Posterior vena cava (tissue), 2 donors: ENCODE results near the gene JAKMIP3. TPM values are rescaled to one million over a fixed set of nuclear protein-coding genes. Genes with fewer than 3 reads are reported as not detected.

ENCODE experiments used
- DNase-seq: peaks from one replicate; pipeline ENCODE4 v3.0.0-alpha.2; 2020; ENCODE audit warnings: low spot score
- intact Hi-C, 2 donors: fragments of 100-400 bp; cut with DNase I; formaldehyde crosslinking; loops; one replicate each; pipeline versions ENCODE4 v1.14.1 to v1.14.2; 2022 to 2023
- total RNA-seq, 2 donors: library from RNA; stranded (reverse); fragmentation: NEBNext Ultra II Directional; extraction: Animal tissue kit (Norgen Biotek cat#: 25700); gene quantifications; one replicate each; pipeline ENCODE4 v1.2.1, GENCODE V29; 2021
- donor health status: DM: yes; HTN: yes; CAD: no.
- donor health status: DM: yes; HTN: yes; CAD: no.

JAKMIP3 gene
- total RNA-seq, 2 donors from 2014 or later: 0.60 to 0.62 TPM

DNA sequence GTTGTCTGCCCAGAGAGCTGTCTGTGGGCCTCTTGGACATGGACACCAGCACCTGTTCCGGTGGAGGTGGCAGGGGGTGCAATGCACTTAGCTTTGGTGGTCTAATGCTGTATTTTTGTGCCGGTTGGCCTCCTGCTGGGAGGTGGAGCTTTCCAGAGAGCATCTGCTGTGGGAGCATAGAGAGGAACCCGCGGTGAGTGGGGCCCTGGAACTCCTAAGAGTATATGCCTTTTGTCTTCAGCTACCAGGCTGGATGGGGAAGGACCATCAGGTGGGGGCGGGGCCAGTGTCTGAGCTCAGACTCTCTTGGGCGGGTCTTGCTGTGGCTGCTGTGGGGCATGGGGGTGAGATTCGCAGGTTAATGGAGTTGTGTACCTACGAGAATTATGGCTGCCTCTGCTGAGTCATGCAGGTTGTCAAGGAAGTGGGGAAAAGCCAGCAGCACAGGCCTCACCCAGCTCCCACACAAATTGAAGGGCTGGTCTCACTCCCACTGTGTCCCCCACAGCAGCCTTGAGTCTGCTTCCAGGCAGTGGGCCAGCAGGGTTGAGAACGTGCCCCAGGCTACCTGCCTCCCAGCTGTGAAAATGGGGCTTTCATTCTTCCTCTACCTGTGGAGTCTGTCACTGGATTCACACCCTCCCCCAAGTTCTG, 29.0 kb downstream of the JAKMIP3 start:
- peak; percentile 73 for DNase-seq
- intact Hi-C loops: no loop called here

DNA sequence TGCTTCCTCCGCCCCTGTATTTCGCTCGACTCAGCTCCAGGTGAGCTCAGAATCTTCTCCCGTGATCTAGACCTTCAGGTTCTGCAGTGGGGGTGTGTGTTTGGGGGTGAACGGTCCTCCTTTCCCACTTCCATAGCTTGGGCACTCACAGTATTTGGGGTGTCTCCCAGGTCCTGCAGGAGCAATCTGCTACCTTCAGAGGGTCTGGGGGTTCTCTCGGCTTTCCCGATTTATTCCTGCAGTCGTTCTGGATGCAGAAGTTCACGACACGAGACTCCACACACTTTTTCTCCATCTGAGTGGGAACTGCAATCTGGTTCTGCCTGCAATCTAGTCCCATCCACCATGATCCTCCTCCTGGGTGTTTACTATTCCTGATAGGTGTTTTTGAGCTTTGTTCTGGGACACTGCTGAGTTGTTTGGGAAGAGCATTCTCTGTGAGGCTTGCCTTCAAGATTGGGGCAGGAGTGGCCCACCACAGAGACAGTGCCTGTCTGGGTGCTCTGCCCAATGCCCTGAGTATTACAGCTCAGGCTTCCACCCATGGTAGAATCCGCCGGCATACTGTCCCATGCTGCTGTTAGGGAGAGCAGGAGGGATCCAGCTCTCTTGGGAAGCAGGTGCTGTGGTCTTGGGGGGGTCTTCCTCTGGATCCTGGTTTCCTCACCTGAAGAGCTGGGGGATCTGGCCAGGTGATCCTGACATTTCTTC, 29.8 kb downstream of the JAKMIP3 start:
- intact Hi-C loops: no loop called here
- DNase-seq: peak; percentile 28

DNA sequence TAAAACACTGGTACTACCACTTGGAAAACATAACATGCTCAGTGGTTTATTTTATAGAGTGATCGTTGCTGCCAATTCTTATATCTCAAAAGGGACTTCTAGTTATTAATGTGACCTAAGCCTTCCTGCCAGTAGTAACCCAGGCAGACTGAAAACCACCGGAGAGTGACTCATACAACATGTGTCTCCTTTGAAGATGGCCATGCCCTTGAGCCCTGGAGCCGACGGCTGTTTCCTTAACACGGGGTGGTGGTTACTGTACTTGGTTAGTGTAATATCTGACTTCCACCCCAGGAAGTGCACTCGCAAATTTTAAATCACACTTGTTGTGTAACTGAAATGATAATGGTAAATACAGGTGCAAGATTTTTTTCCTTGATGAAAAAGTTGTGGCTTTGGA, 30.5 kb downstream of the JAKMIP3 start:
- DNase-seq: peak; percentile 66
- intact Hi-C loops: no loop called here

DNA sequence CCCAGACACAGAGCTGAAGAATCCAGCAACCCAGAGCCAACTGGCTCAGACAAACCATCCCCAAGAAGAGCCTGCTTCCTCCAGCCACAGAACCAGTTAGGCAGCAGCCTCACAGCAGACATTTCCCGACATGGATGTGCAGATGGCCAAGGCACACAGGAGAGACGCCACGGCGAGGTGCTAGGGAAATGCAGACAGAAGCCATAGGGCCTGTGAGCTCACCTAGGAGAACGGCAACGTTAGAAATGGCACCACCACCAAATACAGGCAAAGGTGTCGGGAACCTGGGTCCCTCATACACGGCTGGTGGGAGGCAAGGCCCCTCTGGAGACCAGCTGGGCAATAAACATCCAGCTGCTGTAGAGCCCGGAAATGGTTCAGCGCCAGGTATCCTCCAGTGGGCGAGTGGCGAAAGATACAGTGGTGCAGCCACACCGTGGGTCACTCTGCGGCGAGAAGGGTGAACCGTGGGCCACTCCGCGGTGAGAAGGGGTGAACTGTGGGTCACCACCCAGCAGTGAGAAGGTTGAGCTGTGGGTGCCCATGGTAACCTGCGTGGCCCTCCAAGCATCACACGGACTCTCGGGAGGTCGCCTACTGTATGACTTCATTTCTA, 31.2 kb downstream of the JAKMIP3 start:
- intact Hi-C loops: no loop called here
- DNase-seq: peak; percentile 49

DNA sequence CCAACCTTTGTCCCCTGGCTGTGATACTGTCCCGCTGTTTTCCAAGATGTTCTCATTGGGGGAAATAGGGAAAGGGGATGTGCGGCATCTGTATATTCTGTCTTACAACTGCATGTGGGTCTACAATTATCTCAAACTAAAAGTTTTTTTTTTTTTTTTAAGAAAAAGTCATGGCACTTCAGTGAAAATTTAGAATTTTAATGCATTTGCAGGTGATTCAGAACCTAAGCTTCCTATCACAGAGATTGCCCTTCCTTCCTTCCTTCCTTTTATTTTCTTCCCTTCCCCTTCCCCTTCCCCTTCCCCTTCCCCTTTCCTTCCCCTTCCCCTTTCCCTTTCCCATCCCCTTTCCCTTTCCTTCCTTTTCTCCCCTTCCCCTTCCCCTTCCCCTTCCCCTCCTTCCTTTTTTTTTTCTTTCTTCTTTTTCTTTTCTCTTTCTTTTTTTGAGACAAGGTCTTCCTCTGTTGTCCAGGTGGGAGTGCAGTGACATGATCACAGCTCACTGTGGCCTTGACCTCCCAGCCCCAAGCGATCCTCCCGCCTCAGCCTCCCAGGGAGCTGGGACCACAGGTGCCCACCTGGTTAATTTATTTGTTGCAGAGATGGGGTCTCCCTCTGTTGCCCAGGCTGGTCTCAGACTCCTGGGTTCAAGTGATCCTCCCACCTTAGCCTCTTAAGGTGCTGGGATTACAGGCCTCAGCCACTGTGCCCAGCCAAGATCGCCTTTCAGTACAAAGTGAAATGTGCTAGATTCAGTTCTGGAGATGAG, 32.0 kb downstream of the JAKMIP3 start:
- intact Hi-C loops: no loop called here
- peak; percentile 67 for DNase-seq

DNA sequence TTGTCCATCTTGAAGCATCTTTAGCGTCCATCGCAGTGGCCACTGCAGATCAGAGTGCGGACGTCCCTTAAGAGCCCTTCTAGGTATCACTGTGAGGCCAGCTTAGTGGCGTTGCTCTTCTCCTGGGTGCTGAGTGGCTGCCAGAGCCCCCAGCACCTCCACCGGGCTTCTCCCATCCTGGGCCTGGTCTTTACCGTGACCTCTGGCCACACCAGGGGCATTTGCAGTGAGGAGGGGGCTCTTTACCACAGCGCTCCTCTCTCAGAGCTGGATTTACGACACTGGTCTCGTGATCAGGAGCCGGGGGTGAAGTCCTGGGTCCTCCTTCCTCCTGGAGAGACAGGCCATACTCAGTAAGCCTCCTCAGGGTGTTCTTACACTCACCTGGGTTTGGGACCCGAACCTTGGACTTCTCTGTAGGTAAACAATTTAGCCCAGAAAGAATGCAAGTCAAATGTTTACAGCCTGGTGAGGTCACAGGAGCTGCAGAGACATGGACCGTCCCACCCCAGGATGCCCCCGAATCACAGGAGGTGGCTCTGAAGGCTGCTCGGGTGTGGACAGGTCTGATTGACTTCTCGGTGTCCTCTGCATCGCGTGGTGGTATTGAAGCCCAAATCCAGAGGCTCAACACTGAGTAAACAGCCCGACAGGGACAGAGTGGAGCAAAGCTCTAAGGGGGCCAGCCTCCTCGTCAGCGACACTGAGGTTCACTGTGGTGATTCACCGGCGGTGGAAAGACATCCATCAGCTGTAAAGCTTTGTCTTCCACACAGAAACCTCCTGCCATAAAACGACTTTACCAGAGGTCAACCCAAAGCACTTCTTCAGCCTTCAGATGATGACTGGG, 33.0 kb downstream of the JAKMIP3 start:
- intact Hi-C loops: no loop called here
- peak; percentile 62 for DNase-seq

- intact Hi-C loops: no loop called here
- DNase-seq: peak; percentile 66
Observed at GRCh38 chr10:132099389-132100090, 33.8 kb downstream of the JAKMIP3 start.

- intact Hi-C loops: no loop called here
- DNase-seq: peak; percentile 69
Observed at GRCh38 chr10:132100091-132100481, 34.3 kb downstream of the JAKMIP3 start.

- peak; percentile 58 for DNase-seq
- intact Hi-C loops: no loop called here
Observed at GRCh38 chr10:132100556-132101349, 35.0 kb downstream of the JAKMIP3 start.

DNA sequence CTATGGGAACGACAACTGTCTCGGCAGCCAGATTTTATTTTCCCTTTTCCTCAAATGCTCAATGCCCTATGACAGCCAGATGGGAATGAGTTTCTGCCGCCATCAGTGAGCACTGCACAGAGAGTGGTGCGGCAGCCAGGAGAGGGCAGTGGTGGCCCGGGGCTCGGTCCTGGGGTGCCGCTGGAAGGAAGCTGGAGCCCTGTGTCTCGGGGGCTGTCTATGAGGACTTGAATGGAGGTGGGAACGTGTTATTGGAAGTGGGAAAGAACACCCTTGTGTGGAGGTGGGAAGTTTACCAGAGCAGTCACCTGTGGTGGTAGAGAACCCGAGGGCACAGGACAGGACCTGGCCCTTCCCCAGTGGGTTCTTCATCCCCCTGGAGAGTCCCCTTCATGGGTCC, 35.8 kb downstream of the JAKMIP3 start:
- intact Hi-C loops: no loop called here
- peak; percentile 62 for DNase-seq

GRCh38 chr10:132102071-132102716, 36.4 kb downstream of the JAKMIP3 start:
- intact Hi-C loops: no loop called here
- peak; percentile 63 for DNase-seq

DNA sequence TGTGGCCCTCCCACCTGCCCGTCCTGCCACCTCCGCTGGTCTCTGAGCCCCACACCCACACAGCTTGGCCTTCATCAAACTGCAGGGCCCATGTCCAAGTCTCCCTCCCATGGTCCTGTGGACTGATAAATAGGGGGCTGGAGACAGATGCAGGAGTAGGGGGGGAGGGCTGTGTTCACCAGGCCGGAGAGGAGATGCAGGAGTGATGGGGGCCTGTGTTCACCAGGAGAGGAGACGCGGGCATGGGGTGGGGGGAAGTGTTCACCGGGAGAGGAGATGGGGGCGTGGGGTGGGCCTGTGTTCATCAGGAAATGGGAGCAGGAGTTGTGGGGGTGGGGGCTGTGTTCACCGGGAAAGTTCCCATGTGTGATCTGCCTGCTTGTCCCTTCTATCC, 37.0 kb downstream of the JAKMIP3 start:
- intact Hi-C loops: no loop called here
- DNase-seq: peak; percentile 51

- intact Hi-C loops: no loop called here
- DNase-seq: peak; percentile 30
Observed at GRCh38 chr10:132103116-132103910, 37.6 kb downstream of the JAKMIP3 start.

GRCh38 chr10:132104062-132104461, 38.3 kb downstream of the JAKMIP3 start:
- intact Hi-C loops: no loop called here
- DNase-seq: peak; percentile 45

DNA sequence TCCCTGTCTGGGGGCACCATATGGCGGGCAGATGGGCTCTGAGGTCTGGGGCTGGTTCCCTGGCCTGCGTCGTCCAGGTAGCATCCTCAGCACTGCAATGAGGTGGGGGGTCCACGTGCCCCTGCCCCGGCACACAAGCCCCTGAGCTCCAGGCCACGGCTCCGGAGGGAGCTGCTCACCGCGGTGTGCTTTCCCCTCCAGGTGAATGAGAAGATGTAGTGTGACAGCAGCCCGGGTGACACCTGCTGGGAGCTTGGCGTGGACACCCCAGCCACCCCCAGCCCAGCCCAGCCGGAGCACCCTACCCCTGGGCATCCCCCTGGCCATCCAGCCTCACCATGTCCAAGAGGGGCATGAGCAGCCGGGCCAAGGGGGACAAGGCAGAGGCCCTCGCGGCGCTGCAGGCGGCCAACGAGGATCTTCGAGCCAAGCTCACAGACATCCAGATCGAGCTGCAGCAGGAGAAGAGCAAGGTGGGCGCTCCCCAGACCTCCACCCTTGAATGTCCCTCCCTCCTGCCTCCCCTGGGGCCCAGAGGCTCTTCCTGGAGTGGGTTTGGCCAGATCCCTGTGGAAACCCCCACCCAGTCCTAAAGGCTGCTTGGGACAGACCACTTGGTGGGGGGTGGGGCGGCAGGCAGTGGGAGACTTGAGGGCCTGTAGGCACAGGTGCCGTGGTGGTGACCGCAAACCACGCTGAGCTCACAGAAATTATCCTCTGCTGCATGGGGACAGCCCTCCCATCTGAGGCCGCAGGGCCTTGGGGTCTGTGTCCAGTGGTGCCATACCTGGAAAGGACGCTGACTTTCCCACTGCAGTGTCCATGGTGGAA, 38.9 kb downstream of the JAKMIP3 start:
- peak; percentile 73 for DNase-seq
- intact Hi-C loops: no loop called here
